22Rv1 (cell line): ENCODE data around the gene EIF4E2.
A peak's percentile ranks its signal among the peaks of the same experiment; 100 is the strongest.

Experiments
- H3K27ac ChIP-seq: fragments of 450-650 bp; 2 replicates; pipeline ENCODE4 v1.5.1; 2017
- CTCF ChIP-seq: fragments of 450-650 bp; IDR thresholded peaks from 2 replicates; pipeline ENCODE4 v1.5.1; 2017; ENCODE audit warnings: mild to moderate bottlenecking
- ZFX ChIP-seq: fragments of 450-650 bp; IDR thresholded peaks from 2 replicates; pipeline ENCODE4 v1.6.1; 2017; ENCODE audit warnings: antibody characterized with exemption, borderline replicate concordance

EIF4E2 gene

GRCh38 chr2:232533944-232534710, 16.4 kb upstream of the EIF4E2 start:
- TF ChIP-seq ZFX (no peak), CTCF (no peak)
- no peak overlapping the region for H3K27ac ChIP-seq

GRCh38 chr2:232534940-232535651, 15.4 kb upstream of the EIF4E2 start:
- H3K27ac ChIP-seq: no peak overlapping the region
- no peak for TF ChIP-seq ZFX

- TF ChIP-seq ZFX (no peak), CTCF (no peak)
- H3K27ac ChIP-seq: no peak overlapping the region
Measured at GRCh38 chr2:232535761-232536530, 14.5 kb upstream of the EIF4E2 start.

GRCh38 chr2:232537079-232537478, 13.4 kb upstream of the EIF4E2 start:
- peak; percentile 60 for TF ChIP-seq CTCF
- TF ChIP-seq ZFX: no peak
- H3K27ac ChIP-seq: no peak overlapping the region

- TF ChIP-seq ZFX (no peak), CTCF (no peak)
- H3K27ac ChIP-seq: no peak overlapping the region
Measured at GRCh38 chr2:232537499-232537898, 13.0 kb upstream of the EIF4E2 start.

- TF ChIP-seq CTCF (no peak), ZFX (no peak)
- H3K27ac ChIP-seq: no peak overlapping the region
Measured at GRCh38 chr2:232538671-232539070, 11.8 kb upstream of the EIF4E2 start.

GRCh38 chr2:232539298-232540231, 10.9 kb upstream of the EIF4E2 start, which contains the start of gene CHRNG:
TSS of gene CHRNG (plus strand) at chr2:232539692. CDS start at chr2:232539748, 56 bp downstream.
- H3K27ac ChIP-seq: no peak within 1 kb of the TSS
- TF ChIP-seq CTCF (no peak), ZFX (no peak)
